HG03066 (cell line): Measurements from ENCODE around the gene USP40.

Source experiments
- ATAC-seq: cut with Tn5 transposase; IDR thresholded peaks from one replicate; pipeline ENCODE4 v1.9.1; 2021; ENCODE audit warnings: low read depth; ENCODE audit not compliant: unreplicated experiment

USP40 gene

DNA sequence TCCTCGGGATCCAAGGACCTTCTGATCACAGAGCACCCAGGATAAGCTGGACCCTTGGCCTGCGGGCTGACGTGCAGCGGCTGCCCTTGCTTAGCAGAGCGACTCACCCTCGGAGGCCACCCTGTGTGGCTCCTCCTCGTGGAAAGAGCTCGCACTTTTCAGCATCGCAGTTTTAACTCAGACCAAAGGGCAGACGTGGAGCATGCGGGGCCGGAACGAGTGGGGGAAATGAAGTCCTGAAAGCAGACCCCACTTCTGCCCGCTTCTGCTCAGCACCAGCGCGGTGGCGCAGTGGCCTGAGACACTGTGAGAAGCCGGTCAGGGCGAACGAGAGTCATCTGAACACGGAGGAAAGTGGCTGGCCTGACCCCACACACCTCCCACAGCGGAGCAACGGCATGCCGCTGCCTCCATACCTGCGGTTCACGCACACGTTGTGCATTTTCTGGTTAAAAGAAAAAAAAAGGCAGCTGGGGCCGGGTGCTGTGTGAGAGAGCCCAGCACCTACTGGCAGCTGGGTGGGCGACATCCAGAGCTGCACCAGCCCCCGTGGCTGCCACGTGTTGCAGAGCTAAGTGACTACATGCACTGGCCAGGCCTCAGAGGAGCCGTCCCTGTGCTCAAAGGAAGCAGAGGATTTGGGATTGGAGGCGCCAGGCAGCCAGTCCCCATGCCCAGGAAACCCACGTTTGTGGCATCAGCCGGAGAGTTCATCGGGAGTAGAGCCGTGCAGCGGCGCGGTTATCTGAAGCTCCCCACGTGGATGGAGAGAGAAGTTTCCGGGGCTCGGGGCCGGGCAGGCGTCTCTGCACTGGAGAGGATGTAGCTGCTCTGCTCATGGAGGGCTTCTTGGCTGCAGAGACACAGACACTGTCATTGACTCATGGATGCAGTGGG lies 89.7 kb downstream of the USP40 start:
- no peak for ATAC-seq

DNA sequence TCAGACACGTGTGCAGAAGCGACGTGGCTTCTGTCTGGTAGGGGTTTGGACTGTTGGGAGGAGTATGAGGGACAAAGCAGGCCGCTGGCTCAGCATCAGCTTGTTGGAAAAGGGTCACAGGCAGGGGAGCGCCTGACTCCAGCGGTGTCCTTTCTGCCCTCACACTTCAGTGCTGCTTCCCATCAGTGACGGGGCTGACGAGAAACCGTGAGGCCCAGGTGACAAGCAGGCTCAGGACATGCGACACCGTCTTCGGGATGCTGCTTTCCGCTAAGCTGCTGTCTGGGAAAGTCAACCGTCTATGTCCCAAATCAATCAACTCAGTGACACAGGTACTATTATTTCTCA lies 90.5 kb downstream of the USP40 start:
- ATAC-seq, result no peak

DNA sequence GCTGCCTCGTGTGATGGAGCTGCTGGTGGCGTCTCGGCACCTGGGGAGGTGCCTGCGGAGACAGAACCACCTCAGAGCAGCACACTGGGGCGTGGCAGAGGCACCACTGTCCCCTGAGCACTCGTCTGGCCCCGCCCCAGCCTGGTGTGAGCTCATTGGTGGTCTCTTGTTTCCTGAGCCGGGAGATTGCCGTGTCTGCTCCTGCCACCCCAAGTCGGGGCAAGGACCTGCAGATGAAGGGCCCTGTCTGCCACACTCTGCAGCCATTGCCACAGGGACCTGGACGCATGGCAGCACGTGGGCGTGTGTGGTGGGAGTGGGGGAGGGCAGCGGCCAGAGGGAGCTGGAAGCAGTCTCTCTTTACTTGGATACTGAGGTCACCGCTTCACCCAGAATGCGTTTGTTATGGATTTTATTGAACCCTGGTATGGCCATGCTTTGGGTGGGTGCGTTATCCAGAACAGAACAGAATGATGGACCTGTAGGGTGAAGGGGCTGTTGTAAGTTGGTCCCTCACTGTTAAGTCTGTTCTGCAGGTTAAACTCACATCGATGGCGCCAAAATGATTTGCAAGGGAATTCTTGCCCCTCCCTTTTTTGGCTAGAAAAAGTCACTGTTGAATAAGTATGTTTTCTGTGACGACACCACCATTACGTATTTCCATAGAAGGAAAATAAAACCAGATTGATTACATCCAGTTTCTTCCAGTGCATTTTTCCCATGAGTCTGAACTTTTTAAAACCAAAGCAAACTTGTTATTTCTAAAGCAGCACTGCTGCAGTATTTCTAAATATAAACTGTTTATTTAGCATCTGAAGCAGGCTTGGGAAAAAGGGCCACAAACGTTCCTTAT lies 92.0 kb downstream of the USP40 start:
- ATAC-seq, result no peak

DNA sequence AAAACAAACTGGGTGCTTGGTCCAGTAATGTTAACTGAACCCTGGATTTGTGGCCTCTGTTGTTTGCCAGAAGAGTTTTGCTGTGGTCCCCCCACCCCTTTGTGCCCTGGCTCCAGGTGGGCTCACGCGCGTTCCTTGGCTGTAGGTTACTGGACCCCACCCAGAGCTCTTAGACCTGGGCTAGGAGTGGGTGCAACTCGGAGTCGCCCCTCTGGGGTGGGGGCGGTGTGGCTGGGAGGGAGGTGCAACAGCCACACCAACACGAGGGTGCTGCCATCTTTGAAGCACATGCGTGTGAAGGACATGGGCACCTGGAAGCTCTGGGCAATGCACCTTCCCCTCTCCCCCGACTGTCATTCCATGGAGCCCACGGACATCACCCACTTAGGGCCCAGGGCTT lies 92.7 kb downstream of the USP40 start:
- ATAC-seq, result no peak

DNA sequence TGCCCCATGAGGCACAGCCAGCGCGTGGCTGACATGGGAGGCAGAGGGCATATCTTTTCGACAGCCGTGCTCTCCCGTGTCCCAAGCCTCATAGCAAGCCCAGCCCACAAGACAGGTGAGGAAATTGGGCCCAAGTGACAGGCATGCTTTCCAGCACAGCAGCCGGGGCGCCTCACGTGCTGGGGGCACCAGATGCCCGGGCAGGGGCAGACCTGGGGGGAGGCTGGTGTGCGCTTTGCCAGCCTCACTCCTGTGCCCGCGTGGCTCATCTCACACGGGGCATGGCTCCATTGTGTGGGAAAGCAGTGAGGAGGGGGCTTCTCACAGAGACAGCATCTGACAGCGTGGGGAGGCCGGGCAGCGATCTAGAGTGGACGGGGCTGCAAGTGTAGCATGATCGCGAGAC lies 93.2 kb downstream of the USP40 start:
- ATAC-seq, result no peak

DNA sequence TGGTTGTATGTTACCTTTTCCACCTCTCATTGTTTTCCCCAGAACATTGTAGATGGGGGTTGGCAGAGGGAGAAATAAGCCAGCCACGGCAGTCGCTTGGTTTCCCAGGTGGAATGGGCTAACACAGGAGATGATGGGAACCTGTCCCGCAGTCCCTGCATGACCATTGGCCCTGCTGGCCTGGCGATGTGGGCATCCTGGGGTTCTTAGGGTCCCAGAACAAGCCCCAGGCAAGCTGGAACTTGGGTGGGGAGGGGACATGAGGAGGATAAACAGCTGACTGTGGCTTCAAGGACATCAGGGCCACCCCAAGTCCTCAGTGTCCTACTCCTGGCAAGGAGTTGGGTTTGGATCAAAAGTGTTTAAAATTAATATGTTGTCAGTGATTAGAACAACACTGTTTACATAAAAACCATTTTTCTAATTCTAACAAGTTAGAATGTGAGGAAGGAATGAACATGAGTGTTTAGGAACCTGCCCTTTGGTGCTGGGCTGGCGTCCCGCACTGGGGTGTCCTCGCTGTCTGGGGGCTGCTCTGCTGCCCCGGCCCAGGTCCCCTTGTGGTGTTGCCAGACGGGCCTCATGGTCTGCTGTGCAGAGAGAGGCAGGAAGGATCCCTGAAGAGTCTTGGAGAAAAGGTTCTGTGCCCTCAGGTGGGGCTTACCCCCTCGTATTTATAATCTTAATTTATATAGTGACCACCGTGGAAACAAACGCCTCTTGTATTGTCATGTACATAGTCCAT lies 95.1 kb downstream of the USP40 start:
- no peak for ATAC-seq

DNA sequence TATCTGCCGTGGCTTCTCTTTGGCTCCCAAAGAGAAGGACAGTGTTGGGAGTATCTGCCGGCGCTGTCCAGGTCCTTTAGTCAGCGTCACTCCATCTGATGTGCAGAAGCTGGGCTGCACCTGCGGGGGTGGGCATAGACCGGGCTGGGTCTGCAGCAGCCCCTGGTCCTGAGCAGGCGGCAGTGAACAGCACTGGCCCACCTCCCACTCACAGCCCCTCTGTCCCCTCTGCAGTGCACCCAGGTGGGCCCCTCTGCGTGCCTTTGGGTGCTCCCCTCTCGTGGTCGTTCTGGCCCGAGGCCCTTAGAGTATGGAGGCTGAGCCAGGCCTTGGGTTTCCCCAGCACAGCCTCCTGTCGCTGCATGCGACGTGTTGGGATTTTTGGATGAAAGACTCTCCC lies 95.7 kb downstream of the USP40 start:
- no peak for ATAC-seq

DNA sequence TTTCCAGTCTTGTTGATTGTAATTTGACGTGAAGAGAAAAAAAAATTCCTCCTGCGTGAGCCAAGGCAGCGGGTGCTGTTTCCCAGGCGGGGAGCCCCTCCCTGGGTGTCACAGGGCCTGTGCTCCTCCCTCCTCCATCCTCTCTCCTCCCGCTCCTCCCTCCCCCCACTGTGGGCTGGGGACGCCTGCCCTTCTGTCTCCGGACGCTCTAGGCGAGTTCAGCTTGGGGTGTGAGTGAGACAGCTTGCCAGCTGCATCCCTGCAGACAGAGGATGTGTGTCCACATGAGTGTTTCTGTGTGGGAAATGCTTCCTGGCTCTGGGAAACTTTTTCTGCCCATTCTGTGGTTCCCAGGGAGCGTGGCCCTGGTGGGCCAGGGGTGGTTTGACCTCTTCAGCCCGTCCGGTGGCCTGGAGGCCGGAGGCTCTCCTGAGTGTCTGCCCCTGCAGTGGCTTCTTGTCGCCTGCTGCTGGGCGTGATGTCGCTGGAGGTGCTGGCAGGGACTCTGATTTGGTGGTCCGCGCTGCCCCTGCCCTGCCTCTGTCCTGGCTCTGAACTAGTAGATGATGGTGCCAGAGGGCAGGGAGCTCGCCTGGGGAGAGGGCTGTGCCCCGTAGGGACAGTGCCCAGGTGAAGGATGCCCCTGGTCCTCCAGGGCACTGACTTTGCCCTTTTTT lies 96.4 kb downstream of the USP40 start:
- no peak for ATAC-seq

DNA sequence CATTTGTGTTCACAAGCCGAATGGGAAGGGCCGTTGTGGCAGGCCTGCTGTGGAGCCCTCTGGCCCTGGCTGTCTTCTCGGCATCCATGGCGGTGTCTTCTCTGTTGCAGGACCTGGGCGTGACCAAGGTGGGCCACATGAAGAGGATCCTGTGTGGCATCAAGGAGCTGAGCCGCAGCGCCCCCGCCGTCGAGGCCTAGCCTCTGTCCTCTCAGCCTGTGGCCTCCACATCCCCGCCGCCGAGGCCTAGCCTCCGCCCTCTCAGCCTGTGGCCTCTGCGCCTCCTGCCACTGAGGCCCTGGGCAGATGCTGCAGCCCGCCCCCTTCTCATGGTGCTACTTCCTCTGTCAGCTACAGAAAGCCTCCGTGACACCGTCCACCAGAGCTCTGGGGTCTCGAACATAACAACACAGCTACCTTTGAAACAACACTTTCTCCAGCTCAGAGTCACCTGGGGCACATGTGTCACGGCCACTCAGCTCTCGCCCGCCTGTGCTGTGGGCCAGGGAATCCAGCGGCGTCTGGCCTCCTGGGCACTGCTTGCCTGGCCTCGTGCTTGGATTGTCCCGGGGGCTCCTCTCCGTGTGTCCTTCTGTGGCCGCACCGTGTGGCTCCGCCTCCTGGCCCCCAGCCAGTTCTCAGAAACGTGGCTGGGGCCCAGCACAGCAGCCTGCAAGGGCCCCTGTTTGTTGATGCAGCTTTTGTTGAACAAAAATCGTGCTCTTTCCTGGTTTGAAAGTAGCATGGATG lies 97.1 kb downstream of the USP40 start:
- no peak for ATAC-seq

DNA sequence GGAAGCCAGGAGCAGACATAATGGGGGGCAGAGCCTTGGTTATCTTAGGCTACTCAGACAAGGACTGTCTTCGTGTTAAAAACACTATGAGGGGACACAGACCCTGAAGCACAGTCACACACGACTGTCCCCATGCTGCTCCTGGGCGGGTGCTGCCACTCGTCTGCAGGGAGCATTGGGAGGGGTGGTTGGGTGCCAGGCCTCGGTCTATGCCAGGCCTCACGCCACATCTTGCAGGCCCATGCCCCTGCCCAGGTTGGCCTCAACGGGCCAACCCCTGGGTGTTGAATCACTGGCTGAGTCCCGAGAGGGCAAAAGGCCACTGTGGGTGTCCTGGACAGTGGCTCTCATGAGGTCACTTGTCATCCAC lies 97.9 kb downstream of the USP40 start:
- no peak for ATAC-seq

DNA sequence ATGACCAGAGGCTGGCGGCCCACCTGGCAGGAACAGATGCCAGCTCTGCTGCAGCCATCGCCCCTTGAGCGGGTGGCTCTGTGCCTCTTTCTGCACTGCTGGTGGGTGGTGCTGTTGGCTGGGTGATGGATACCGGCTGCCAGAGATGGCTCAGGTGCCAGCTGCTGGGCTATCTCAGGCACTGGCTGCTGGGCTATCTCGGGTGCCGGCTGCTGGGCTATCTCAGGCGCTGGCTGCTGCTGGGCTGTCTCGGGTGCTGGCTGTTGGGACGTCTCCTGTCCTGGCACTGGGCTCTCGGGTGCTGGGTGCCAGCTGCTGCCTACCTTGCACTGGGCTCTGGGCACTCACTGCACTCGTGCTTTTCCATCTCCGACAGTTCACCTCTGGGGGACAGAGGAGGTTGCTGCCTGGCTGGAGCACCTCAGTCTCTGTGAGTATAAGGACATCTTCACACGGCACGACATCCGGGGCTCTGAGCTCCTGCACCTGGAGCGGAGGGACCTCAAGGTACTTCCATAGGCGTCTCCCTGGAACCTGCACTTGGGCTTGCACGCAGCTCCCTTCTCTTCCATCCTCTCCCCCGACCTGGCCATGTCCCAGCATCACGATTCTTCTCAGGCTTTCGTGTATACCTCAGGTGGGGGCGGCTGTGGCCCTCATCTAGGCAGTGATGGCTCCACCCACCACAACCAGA lies 98.4 kb downstream of the USP40 start:
- no peak for ATAC-seq

DNA sequence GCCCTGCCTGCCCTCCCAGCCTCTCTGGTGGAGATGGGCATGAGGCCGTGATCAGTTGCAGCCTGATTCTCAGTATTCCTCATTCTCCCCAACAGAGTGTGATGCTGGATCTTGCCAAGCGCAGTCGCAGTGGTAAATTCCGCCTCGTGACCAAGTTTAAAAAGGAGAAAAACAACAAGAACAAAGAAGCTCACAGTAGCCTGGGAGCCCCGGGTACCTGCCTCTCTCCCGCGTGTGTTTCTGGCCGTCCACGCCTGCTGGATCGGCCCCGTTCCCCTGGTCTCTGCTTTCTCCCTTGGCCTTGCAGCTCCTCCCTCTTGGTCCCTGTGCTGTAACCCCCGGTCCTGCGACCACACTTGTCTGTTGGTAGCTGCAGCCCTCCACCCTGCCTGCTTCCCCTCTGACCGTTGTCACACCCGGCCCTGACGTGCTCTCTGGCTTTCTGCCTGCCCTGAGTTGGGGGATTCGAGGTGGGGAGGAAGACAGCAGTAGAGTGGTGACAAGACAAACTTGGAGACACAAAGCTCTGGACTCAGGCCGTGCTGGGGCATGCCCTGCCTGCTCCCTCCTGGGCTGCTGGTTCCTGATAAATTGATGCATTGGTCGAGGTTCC lies 99.5 kb downstream of the USP40 start:
- ATAC-seq, result no peak

DNA sequence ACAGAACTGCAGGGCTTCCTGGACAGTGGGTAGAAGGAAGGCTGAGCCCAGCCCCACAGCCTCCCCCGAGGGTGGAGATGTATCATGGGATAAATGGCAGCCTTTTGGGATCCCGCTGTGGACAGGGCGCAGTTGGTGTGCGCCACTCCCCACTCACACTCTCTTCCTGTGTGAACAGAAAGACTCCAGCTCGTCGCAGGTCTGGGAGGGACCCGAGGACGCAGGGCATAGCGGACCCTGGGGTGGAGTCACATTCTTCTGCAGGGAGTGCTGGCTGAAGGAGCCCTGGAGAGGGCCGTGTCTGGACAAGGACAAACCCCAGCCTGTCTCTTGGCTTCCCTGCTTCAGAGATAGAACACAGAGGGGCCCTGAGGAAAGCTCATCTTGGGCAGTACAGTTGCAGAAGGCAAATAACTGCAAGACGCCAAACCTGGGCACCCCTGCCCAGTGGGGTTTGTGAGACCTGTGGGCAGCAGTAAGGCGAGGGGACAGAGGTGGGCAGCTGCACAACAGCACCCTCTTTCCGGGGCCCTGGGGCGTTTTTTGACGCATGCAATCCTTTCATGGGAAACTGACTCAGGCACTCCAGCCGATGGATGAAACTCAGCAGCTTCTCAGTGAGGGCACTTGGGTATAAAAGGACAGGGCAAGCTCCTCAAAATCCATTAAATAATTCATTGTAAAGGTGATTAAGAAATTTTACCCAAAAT lies 101.9 kb downstream of the USP40 start:
- no peak for ATAC-seq

DNA sequence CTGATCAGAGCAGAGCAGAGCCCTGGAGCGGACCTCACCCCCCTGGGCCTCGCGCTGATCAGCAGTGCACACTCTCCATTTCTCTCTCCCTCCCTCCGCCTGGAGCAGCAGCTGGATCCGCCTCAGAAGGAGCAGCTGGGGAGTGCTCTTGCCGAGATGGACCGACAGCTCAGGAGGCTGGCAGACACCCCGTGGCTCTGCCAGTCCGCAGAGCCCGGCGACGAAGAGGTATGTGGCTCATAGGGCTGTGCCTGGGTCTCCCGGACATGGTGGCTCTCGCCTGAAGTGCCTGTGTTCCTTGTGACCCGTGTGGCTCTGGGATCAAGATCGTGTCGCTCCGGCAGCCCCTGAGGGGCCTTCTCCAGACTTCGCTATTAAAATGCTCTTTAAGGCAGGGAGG lies 102.5 kb downstream of the USP40 start:
- no peak for ATAC-seq

DNA sequence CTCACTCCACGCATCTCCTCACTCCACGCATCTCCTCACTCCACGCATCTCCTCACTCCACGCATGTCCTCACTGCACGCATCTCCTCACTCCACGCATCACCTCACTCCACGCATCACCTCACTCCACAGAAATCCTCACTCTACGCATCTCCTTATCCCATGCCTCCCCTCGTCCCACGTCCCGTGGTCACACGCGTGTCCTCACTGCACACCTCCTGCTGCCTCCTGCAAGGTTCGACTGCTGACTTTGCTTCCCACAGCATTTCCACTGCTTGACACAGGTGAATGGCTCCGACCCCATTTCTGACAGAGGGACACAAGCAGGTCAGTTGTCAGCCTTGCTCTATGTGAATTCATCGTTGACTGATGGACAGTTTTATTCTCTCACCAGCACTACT lies 103.0 kb downstream of the USP40 start:
- ATAC-seq, result no peak

DNA sequence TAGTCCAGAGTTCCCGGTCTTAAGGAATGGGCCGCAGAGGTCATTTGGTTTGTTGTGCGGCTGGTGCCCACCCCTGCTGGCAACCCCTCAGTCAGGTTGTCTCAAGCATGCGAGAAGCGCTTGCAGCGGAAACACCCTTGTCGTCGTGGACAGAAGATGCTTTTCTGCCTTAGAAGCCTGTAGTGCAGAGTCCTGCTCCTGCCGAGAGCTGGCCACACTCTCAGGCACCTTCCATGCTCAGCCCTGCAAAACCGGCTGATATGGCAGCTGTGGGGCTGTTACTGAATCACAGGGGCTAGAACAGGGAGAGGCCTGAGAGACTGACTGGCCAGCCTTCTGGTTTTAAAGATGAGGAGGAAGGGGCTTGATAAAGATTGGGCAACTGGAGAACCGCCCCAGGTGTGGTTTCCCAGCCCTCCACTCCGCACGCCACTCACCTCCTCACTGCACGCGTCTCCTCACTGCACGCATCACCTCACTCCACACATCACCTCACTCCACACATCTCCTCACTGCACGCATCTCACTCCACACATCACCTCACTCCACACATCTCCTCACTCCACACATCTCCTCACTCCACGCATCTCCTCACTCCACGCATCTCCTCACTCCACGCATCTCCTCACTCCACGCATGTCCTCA lies 103.6 kb downstream of the USP40 start:
- ATAC-seq, result no peak

DNA sequence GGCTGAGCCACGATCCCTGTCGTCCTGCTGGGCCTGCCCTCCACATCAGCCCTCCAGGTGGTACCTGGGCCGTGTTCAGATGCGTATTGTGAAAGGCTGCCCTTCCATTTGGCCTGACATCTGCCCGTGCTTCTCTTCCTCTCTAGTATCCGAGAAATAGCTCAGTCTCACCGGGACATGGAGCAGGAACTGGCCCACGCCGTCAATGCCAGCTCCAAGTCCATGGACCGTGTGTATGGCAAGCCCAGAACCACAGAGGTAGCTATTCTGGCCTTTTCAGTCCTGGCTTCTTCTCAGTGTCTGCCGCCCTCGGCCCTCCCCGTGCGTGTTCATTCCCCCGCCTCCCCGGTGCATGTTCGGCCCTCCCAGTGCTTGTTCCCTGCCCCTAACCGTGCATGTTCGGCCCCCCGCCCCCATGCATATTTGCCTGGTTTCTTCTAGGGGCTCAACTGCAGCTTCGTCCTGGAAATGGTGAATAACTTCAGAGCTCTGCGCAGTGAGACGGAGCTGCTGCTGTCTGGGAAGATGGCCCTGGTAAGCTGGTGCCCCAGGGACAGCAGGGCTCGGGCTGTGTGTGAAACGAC lies 104.3 kb downstream of the USP40 start:
- ATAC-seq, result no peak
